NT2/D1 (cell line): ENCODE measurements around the gene UBC.
"Not testable (repeated sequence)": the region's sequence is repeated elsewhere in the genome, so short reads cannot be mapped to it uniquely, and the experiment has no call there.

Source experiments
- SUZ12 ChIP-seq: IDR thresholded peaks from 2 replicates; pipeline ENCODE4 v1.6.1; 2011; ENCODE audit not compliant: insufficient read length, insufficient read depth; ENCODE audit errors: extremely low read depth
- YY1 ChIP-seq: IDR thresholded peaks from 2 replicates; pipeline ENCODE4 v1.6.1; 2011; ENCODE audit not compliant: insufficient read length, insufficient read depth
- ZNF274 ChIP-seq: IDR thresholded peaks from 2 replicates; pipeline ENCODE4 v1.6.1; 2011; ENCODE audit warnings: mild to moderate bottlenecking, low read depth, low read length

- not testable (repeated sequence) for TF ChIP-seq YY1, SUZ12, ZNF274
These were observed 14.1 kb downstream of the UBC start for GRCh38 chr12:124900345-124900795.
